K562 (cell line): ENCODE measurements around the gene SGMS1. TPM values are rescaled to one million over a fixed set of nuclear protein-coding genes. Genes with fewer than 3 reads are reported as not detected.
A peak's percentile ranks its signal among the peaks of the same experiment; 100 is the strongest.

Experiments
- CCNT2 ChIP-seq: IDR thresholded peaks from 2 replicates; pipeline ENCODE4 v1.6.1; 2011; ENCODE audit warnings: borderline replicate concordance, low read depth, mild to moderate bottlenecking, moderate library complexity, mixed read lengths, low read length; ENCODE audit not compliant: insufficient read length; ENCODE audit errors: extremely low read depth
- CREB1 ChIP-seq, 2 experiments: sonication (generic) in 1 of 2; formaldehyde crosslinking in 1 of 2; IDR thresholded peaks; 2 replicates each; pipeline versions ENCODE4 v1.6.1 to v1.8.0; 2012 to 2022; ENCODE audit warnings: inconsistent platforms in 1 of 2, mild to moderate bottlenecking in 1 of 2, missing genetic modification reagents in 1 of 2, moderate library complexity in 1 of 2
- DPF2 ChIP-seq: fragments of 450-650 bp; IDR thresholded peaks from 2 replicates; pipeline ENCODE4 v1.6.1; 2016
- ELF1 ChIP-seq: fragments of 200-800 bp; sonication (Bioruptor generic); IDR thresholded peaks from 2 replicates; pipeline ENCODE4 v1.6.1; 2016; ENCODE audit warnings: missing genetic modification characterization, missing compliant biosample characterization
- GABPB2 ChIP-seq: fragments of 250-450 bp; sonication (Bioruptor Pico); conservative IDR thresholded peaks from 2 replicates; pipeline ENCODE4 v1.5.1; 2021; ENCODE audit warnings: mild to moderate bottlenecking
- GTF3C2 ChIP-seq: IDR thresholded peaks from 3 replicates; pipeline ENCODE4 v1.6.1; 2011; ENCODE audit warnings: borderline replicate concordance, mild to moderate bottlenecking, moderate library complexity; ENCODE audit not compliant: insufficient read length; ENCODE audit errors: extremely low read depth
- HDAC3 ChIP-seq: fragments of 450-650 bp; IDR thresholded peaks from 2 replicates; pipeline ENCODE4 v1.6.1; 2018; ENCODE audit warnings: borderline replicate concordance, mild to moderate bottlenecking, moderate library complexity; ENCODE audit not compliant: partially characterized antibody
- HEY1 ChIP-seq: fragments of 250-450 bp; sonication (Bioruptor Pico); IDR thresholded peaks from 2 replicates; pipeline ENCODE4 v1.5.0; 2020; ENCODE audit warnings: mild to moderate bottlenecking, moderate library complexity, borderline replicate concordance
- HNRNPL ChIP-seq: fragments of 200-400 bp; formaldehyde crosslinking; IDR thresholded peaks from 2 replicates; pipeline ENCODE4 v1.6.1; 2017; ENCODE audit warnings: low read depth, mild to moderate bottlenecking, low read length
- JUNB ChIP-seq: fragments of 450-650 bp; formaldehyde crosslinking; conservative IDR thresholded peaks from 2 replicates; pipeline ENCODE4 v1.4.0; 2020; ENCODE audit warnings: mild to moderate bottlenecking
- MCM2 ChIP-seq: fragments of 450-650 bp; IDR thresholded peaks from 2 replicates; pipeline ENCODE4 v1.6.1; 2017; ENCODE audit warnings: low read depth, mild to moderate bottlenecking
- MTA3 ChIP-seq: fragments of 450-650 bp; formaldehyde crosslinking; IDR thresholded peaks from 2 replicates; pipeline ENCODE4 v1.6.1; 2017; ENCODE audit warnings: mild to moderate bottlenecking, borderline replicate concordance
- NFE2 ChIP-seq: IDR thresholded peaks from 2 replicates; pipeline ENCODE4 v1.6.1; 2014; ENCODE audit warnings: antibody characterized with exemption, low read depth
- NR2C1 ChIP-seq, 2 experiments: fragments of 450-650 bp; IDR thresholded peaks; 2 replicates each; pipeline ENCODE4 v1.6.1; 2017; ENCODE audit warnings: mild to moderate bottlenecking in 2 of 2, antibody characterized with exemption in 1 of 2, inconsistent platforms in 1 of 2, missing compliant biosample characterization in 1 of 2, missing genetic modification characterization in 1 of 2
- PHB ChIP-seq: fragments of 250-450 bp; sonication (Bioruptor Pico); IDR thresholded peaks from 2 replicates; pipeline ENCODE4 v1.5.0; 2021
- RBBP5 ChIP-seq: fragments of 200-600 bp; sonication (generic); IDR thresholded peaks from 2 replicates; pipeline ENCODE4 v1.6.1; 2012; ENCODE audit warnings: borderline replicate concordance, mild to moderate bottlenecking, low read length, control low read depth, inconsistent platforms; ENCODE audit not compliant: insufficient read depth, poor library complexity, severe bottlenecking
- RBM15 ChIP-seq: fragments of 200-400 bp; formaldehyde crosslinking; IDR thresholded peaks from 2 replicates; pipeline ENCODE4 v1.6.1; 2018; ENCODE audit warnings: mild to moderate bottlenecking, low read length, moderate library complexity; ENCODE audit not compliant: insufficient read depth
- SAFB2 ChIP-seq: fragments of 200-400 bp; formaldehyde crosslinking; IDR thresholded peaks from 2 replicates; pipeline ENCODE4 v1.6.1; 2018; ENCODE audit warnings: borderline replicate concordance, low read length, low read depth, moderate library complexity; ENCODE audit not compliant: severe bottlenecking
- SREBF2 ChIP-seq: sonication (generic); formaldehyde crosslinking; IDR thresholded peaks from 2 replicates; pipeline ENCODE4 v1.4.0; 2020; ENCODE audit warnings: mild to moderate bottlenecking, missing genetic modification reagents
- SRSF3 ChIP-seq: fragments of 200-400 bp; formaldehyde crosslinking; IDR thresholded peaks from 2 replicates; pipeline ENCODE4 v1.6.1; 2016; ENCODE audit warnings: mild to moderate bottlenecking, low read length, moderate library complexity; ENCODE audit not compliant: insufficient read depth
- STAT5B ChIP-seq: fragments of 250-450 bp; sonication (Bioruptor Pico); IDR thresholded peaks from 2 replicates; pipeline ENCODE4 v1.8.0; 2021; ENCODE audit warnings: mild to moderate bottlenecking, inconsistent platforms
- SUPT5H ChIP-seq: fragments of 450-650 bp; IDR thresholded peaks from 2 replicates; pipeline ENCODE4 v1.6.1; 2016
- TAL1 ChIP-seq: fragments of 450-650 bp; IDR thresholded peaks from 2 replicates; pipeline ENCODE4 v1.6.1; 2016; ENCODE audit warnings: mild to moderate bottlenecking
- U2AF2 ChIP-seq: fragments of 200-400 bp; formaldehyde crosslinking; optimal IDR thresholded peaks from 2 replicates; pipeline ENCODE3; 2017; ENCODE audit warnings: low read depth, mild to moderate bottlenecking, low read length
- ZNF146 ChIP-seq: IDR thresholded peaks from one replicate; pipeline ENCODE4 v1.6.1; 2018; ENCODE audit warnings: missing compliant biosample characterization; ENCODE audit not compliant: unreplicated experiment
- ZNF324 ChIP-seq: fragments of 250-450 bp; sonication (Bioruptor Pico); IDR thresholded peaks from 2 replicates; pipeline ENCODE4 v1.4.0; 2020; ENCODE audit warnings: mild to moderate bottlenecking
- ZNF354B ChIP-seq: fragments of 250-450 bp; sonication (Bioruptor Pico); IDR thresholded peaks from 2 replicates; pipeline ENCODE4 v1.4.0; 2020
- ZNF436 ChIP-seq: fragments of 250-450, 450-650 bp; sonication (Bioruptor Pico); formaldehyde crosslinking; IDR thresholded peaks from 2 replicates; pipeline ENCODE4 v1.7.0; 2020; ENCODE audit warnings: mild to moderate bottlenecking
- ZNF551 ChIP-seq: fragments of 250-450 bp; sonication (Bioruptor Pico); IDR thresholded peaks from 2 replicates; pipeline ENCODE4 v1.5.0; 2021; ENCODE audit warnings: mild to moderate bottlenecking, moderate library complexity
- polyA plus RNA-seq, 8 experiments: library from polyadenylated mRNA; depleted of rRNA in 4 of 8; stranded (reverse) in 5 of 8; unstranded in 3 of 8; fragments of >200 nt; fragmentation: Nextera tagmentation in 2 of 8; fragmentation: Illumina TruSeq in 1 of 8; extraction: Ambion mirVana in 2 of 8; extraction: Trizol in 1 of 8; gene quantifications; 2 replicates each; pipeline versions ENCODE4 v1.2.1 to v1.2.3, GENCODE V29; 2011 to 2014; ENCODE audit warnings: inconsistent platforms in 1 of 8, missing spikeins in 1 of 8
- total RNA-seq, 7 experiments: library from RNA; depleted of rRNA in 6 of 7; stranded (reverse); fragments of >200 nt in 6 of 7; fragmentation: Illumina TruSeq in 2 of 7; extraction: Trizol in 2 of 7; gene quantifications; 2 replicates each; pipeline versions ENCODE4 v1.2.1 to v1.2.3, GENCODE V29; 2011 to 2021; ENCODE audit warnings: low replicate concordance in 1 of 7

Gene SGMS1
- total and polyA plus RNA-seq, 9 of the 15 experiments (the other 6 are each of a cell fraction or from before 2014, with no cell fraction given) = 22.6 to 232 (median 82.2) TPM

DNA sequence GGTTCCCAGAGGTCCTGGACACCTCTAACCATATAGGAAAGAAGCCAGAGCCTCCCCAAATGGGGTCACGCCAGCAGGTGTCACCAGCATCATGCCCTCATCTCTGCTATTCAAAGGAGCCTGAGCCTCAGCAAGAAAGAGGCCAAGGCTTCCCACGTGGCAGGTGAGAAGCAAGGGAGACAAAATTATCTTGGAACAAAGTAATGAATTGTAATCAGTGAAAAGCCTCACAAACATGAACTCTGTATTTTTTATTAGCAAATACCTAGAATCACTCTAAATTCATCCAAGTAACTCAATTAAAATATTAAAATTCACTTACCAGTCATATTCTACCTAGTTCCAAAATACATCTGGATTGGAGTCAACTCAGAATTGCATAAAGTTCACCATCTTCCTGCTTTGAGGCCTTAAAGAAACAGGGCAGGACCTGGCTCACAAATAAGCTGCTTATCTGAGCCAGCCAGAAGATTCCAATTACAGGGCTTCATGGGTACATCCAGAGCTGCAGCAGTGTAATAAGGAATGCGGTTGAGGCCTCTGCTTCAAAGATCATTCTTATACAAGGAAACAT lies 68.7 kb downstream of the SGMS1 start (continued):
- peak; percentile 55 for TF ChIP-seq HDAC3
- no peak for TF ChIP-seq JUNB (CRISPR knock-in tag)
- TF ChIP-seq DPF2 = peak; percentile 87
- no peak for TF ChIP-seq ZNF436 (CRISPR knock-in tag)
- no peak for TF ChIP-seq MCM2
- TF ChIP-seq ZNF146 (CRISPR knock-in tag) = no peak
- no peak for TF ChIP-seq SAFB2
- no peak for TF ChIP-seq SREBF2 (CRISPR knock-in tag)
- TF ChIP-seq ZNF324 (CRISPR knock-in tag) = no peak
- TF ChIP-seq MTA3 = peak; percentile 59; the same call in 1 of the 2 replicates
- no peak for TF ChIP-seq STAT5B
- TF ChIP-seq ELF1 (tag) = no peak
- 0 out of 2 replicates have a peak, but pooled peaks have one; percentile 13 for TF ChIP-seq NFE2
- TF ChIP-seq ZNF551 (CRISPR knock-in tag) = no peak
- TF ChIP-seq U2AF2 = no peak
- no peak for TF ChIP-seq HEY1
- TF ChIP-seq NR2C1 (IDR thresholded peaks at IDR 0.05) = no peak
- peak; percentile 62; the same call in 1 of the 2 replicates for TF ChIP-seq NR2C1 (tag; IDR thresholded peaks at IDR 0.05)
- TF ChIP-seq ZNF354B (CRISPR knock-in tag) = no peak
- no peak for TF ChIP-seq HNRNPL
- no peak for TF ChIP-seq SRSF3
- no peak for TF ChIP-seq SUPT5H
- peak; percentile 87 for TF ChIP-seq TAL1
- no peak for TF ChIP-seq RBBP5
- peak; percentile 66 for TF ChIP-seq CCNT2
- TF ChIP-seq RBM15 = no peak
- TF ChIP-seq PHB (CRISPR knock-in tag) = no peak
- TF ChIP-seq CREB1 (IDR thresholded peaks at IDR 0.05) = peak; percentile 43; the same call in 1 of the 2 replicates
- no peak for TF ChIP-seq CREB1 (CRISPR knock-in tag; IDR thresholded peaks at IDR 0.05)
- TF ChIP-seq GTF3C2 = no peak
- no peak for TF ChIP-seq GABPB2 (CRISPR knock-in tag)
